OCI-LY3 (cell line): ENCODE results near the gene VPS13D.

ENCODE experiments used
- H2AFZ ChIP-seq: fragments of 200-600, 300-600 bp; shearing (Covaris generic); 2 replicates; pipeline ENCODE4 v1.6.0; 2014; ENCODE audit warnings: antibody characterized with exemption, low read depth, low read length
- H3K27ac ChIP-seq: fragments of 200-600, 300-600 bp; sonication (generic); 2 replicates; pipeline ENCODE4 v1.5.1; 2014; ENCODE audit warnings: mild to moderate bottlenecking, low read length, moderate library complexity, mixed read lengths
- H3K27me3 ChIP-seq: fragments of 200-600, 300-600 bp; sonication (generic); 2 replicates; pipeline ENCODE4 v1.6.1; 2014; ENCODE audit warnings: low read depth, low read length, mixed read lengths
- H3K36me3 ChIP-seq: fragments of 200-600, 300-600 bp; sonication (generic); replicated peaks from 2 replicates; pipeline ENCODE3; 2014; ENCODE audit warnings: low read depth, low read length, mixed read lengths
- H3K4me1 ChIP-seq: fragments of 300-600, 200-600 bp; sonication (generic); 2 replicates; pipeline ENCODE4 v1.6.1; 2014; ENCODE audit warnings: low read length, mixed read lengths
- H3K4me2 ChIP-seq: fragments of 200-600, 300-600 bp; sonication (generic); 2 replicates; pipeline ENCODE4 v1.6.1; 2014; ENCODE audit warnings: low read length, mixed read lengths
- H3K4me3 ChIP-seq: fragments of 300-600, 200-600 bp; sonication (generic); 2 replicates; pipeline ENCODE4 v1.5.1; 2014; ENCODE audit warnings: antibody characterized with exemption, mild to moderate bottlenecking, low read length, moderate library complexity
- H3K79me2 ChIP-seq: fragments of 300-600, 200-600 bp; shearing (Covaris generic); 2 replicates; pipeline ENCODE4 v1.6.1; 2014; ENCODE audit warnings: mild to moderate bottlenecking, low read length, mixed read lengths
- H3K9ac ChIP-seq: fragments of 300-600, 200-600 bp; shearing (Covaris generic); 2 replicates; pipeline ENCODE4 v1.6.0; 2014; ENCODE audit warnings: mild to moderate bottlenecking, low read length, moderate library complexity
- H3K9me3 ChIP-seq: fragments of 200-600, 300-600 bp; shearing (Covaris generic); 2 replicates; pipeline ENCODE4 v1.6.1; 2014; ENCODE audit warnings: low read length, mixed read lengths; ENCODE audit not compliant: insufficient read depth
- H4K20me1 ChIP-seq: fragments of 200-600, 300-600 bp; sonication (generic); 2 replicates; pipeline ENCODE4 v1.6.1; 2016; ENCODE audit warnings: low read length, mixed read lengths; ENCODE audit not compliant: insufficient read depth
- CTCF ChIP-seq: fragments of 200-600, 300-600 bp; sonication (generic); IDR thresholded peaks from 2 replicates; pipeline ENCODE4 v1.5.1; 2014; ENCODE audit warnings: antibody characterized with exemption, low read length, low read depth
- EZH2phosphoT487 ChIP-seq: fragments of 200-600 bp; shearing (Covaris generic); IDR thresholded peaks from 2 replicates; pipeline ENCODE4 v1.6.1; 2018; ENCODE audit warnings: antibody characterized with exemption, mixed run types, low read depth

The VPS13D gene

DNA sequence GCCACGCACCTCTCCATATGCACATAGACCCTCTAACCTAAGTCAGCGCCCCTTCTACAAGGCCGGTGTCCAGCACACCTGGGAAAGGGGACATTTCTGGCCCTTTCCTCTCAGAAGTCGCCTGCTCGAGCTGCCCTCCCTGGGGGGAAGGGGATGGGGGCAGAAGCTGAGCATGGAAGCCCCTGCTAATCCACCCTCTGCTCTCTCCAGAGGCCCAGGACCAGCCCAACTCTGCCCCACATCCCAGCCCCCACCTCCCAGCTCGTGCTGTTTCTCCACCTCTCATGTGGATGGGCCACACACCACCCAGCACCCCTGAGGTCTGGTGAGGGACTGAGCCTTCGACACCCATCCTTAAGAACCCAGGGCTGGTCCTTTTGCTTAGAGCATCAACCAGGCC lies 48.3 kb upstream of the VPS13D start:
- no peak overlapping the region for H3K4me3 ChIP-seq
- peaks cover 35% of the 10 kb centered on the region for H3K4me1 ChIP-seq
- peaks cover 88% of the 10 kb centered on the region for H3K79me2 ChIP-seq
- H4K20me1 ChIP-seq: peaks cover 96% of the 10 kb centered on the region
- peaks cover 8% of the 10 kb centered on the region for H3K36me3 ChIP-seq
- no peak overlapping the region for H3K27ac ChIP-seq
- H3K9ac ChIP-seq: no peak overlapping the region
- H3K4me2 ChIP-seq: no peak overlapping the region
- H3K27me3 ChIP-seq: no peaks in the 10 kb centered on the region
- H2AFZ ChIP-seq: no peak overlapping the region
- TF ChIP-seq EZH2phosphoT487 (no peak), CTCF (no peak)
- H3K9me3 ChIP-seq: no peaks in the 10 kb centered on the region

GRCh38 chr1:12182410-12182984 lies 47.3 kb upstream of the VPS13D start:
- no peak overlapping the region for H3K4me3 ChIP-seq
- H3K27ac ChIP-seq: no peak overlapping the region
- no peak overlapping the region for H3K4me2 ChIP-seq
- H3K79me2 ChIP-seq: peaks cover 90% of the 10 kb centered on the region
- peaks cover 35% of the 10 kb centered on the region for H3K4me1 ChIP-seq
- H3K9ac ChIP-seq: no peak overlapping the region
- TF ChIP-seq EZH2phosphoT487 (no peak), CTCF (no peak)
- no peak overlapping the region for H2AFZ ChIP-seq
- peaks cover 97% of the 10 kb centered on the region for H4K20me1 ChIP-seq
- peaks cover 7% of the 10 kb centered on the region for H3K36me3 ChIP-seq
- H3K27me3 ChIP-seq: no peaks in the 10 kb centered on the region
- H3K9me3 ChIP-seq: no peaks in the 10 kb centered on the region

DNA sequence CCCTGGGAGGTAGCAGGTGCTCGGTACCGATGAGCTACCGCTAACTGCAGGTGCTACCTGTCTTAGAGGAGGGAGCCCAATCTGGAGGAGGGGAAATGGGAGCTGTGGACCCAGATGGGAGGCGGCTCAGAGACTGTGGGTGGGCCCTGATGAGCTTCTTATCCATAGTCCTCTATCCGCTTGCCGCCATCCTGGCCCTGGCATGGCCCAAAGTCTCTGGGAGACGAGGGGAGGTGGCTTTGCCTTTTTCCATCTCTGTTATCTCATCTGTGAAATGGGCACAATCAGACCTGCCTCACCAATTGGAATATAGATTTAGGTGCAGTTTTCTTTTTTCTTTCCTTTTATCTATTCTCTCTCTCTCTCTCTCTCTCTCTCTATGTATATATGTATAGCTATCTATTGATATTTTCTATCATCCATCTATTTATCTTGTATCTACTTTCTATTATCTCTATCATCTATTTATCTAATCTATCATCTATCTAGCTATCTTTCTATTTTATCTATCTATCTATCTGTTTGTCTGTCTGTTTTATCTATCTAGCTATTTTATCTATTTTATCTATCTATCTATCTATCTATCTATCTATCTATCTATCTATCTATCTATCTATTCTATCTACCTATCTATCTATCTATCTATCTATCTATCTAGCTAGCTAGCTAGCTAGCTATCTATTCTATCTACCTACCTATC lies 46.6 kb upstream of the VPS13D start:
- Histone ChIP-seq H4K20me1 (peaks cover 97% of the 10 kb centered on the region), H3K9ac (no peak overlapping the region), H3K27ac (no peak overlapping the region), H2AFZ (no peak overlapping the region), H3K27me3 (no peaks in the 10 kb centered on the region), H3K79me2 (peaks cover 90% of the 10 kb centered on the region), H3K4me2 (no peak overlapping the region), H3K36me3 (peaks cover 7% of the 10 kb centered on the region), H3K9me3 (no peaks in the 10 kb centered on the region), H3K4me3 (no peak overlapping the region), H3K4me1 (peaks cover 33% of the 10 kb centered on the region)
- TF ChIP-seq CTCF (no peak), EZH2phosphoT487 (no peak)

DNA sequence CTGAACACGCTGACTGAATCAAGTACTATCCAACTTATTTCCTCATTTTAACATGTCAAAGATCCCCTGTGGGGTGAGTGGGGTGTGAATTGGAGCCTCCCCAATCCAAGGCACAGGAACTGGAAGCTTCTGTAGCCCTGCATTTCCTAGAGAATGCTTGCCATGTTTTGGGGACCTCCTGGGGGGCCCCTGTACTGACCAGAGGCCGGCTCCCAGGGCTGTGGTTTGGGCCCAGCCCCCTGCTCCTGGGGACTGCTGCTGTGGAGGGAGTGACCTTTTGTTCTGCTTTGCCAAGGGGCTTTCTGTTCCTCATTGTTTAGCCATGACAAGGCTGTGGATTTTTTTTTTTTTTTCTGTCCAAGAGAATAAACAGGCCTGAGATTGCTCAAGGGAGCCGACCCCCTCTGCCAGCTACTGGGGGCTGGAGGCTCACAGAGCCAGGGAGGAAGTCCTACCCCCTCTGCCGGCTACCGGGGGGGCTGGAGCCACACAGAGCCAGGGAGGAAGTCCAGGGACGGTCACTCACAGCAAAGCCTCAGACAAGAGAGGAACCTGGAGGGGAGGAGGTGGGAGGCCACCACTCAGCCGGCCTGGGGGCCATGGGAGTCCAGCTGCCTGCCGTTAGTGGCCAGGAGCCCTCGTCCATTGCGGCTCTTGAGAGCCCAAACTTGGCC lies 45.7 kb upstream of the VPS13D start:
- peaks cover 24% of the 10 kb centered on the region for H3K4me1 ChIP-seq
- TF ChIP-seq EZH2phosphoT487 (no peak), CTCF (no peak)
- H2AFZ ChIP-seq: no peak overlapping the region
- H3K79me2 ChIP-seq: peaks cover 90% of the 10 kb centered on the region
- H3K27ac ChIP-seq: no peak overlapping the region
- H3K9ac ChIP-seq: no peak overlapping the region
- no peaks in the 10 kb centered on the region for H3K9me3 ChIP-seq
- peaks cover 97% of the 10 kb centered on the region for H4K20me1 ChIP-seq
- H3K4me3 ChIP-seq: no peak overlapping the region
- H3K36me3 ChIP-seq: peaks cover 4% of the 10 kb centered on the region
- H3K27me3 ChIP-seq: no peaks in the 10 kb centered on the region
- H3K4me2 ChIP-seq: peak overlapping the region; percentile 12; the same call in 1 of the 2 replicates
